C4-2B (cell line): ENCODE results near the gene TMEM167A.

Experiments
- H3K27ac ChIP-seq: fragments of 450-650 bp; 2 replicates; pipeline ENCODE4 v1.5.1; 2017
- CTCF ChIP-seq: fragments of 450-650 bp; conservative IDR thresholded peaks from 2 replicates; pipeline ENCODE4 v1.5.1; 2017; ENCODE audit warnings: mild to moderate bottlenecking
- ZFX ChIP-seq: fragments of 450-650 bp; IDR thresholded peaks from 2 replicates; pipeline ENCODE4 v1.6.1; 2017

Gene TMEM167A, protein sequence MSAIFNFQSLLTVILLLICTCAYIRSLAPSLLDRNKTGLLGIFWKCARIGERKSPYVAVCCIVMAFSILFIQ

DNA sequence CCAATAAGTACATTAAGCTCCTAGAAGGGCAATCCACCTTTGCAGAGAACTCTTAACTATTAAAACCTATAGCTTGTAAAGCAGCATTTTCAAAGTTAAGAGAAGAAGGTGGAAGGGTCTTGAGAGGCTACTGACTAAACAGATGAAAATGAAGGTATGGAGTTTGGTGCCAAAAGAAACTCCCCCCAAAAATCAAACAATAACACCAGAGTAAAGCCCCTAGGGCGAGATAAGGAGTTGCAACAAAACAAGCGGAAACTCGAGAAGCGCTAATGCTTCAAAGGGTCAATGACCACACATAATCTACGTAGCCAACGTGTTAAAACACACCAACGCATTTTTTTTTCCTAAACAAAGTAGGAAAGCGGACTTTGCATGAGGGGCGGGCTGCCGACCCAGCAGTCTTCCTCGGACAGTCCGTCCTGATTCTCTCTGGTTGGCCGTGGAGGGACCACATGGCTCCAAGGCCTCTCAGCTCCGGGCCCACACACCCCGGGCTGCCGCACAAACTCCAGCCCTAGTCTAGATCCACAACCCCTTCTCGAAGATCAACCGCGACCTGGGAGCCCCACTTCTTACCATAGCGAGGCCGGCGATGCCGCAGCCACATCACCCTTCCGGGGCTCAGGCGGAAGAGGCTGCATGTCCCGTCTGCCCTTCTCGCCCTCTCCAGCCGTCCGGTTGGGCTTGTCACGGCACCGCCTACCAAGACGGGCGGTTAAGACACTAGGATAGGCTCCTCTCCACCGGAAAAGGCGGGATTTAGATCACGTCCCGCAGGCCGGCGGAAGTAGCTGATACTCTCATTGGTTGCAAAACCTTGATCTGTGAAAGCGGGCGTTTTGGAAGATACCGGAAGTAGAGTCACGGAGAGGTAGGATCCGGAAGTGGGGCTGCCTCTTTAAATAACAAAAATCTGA is at the start of gene TMEM167A, which contains the start of gene XRCC4:
TMEM167A (minus strand) TSS at position 653 of the 920 bp plus-strand sequence; CDS start at position 582, 71 bp downstream.
XRCC4 (plus strand) TSS at position 806 of the 920 bp plus-strand sequence. CDS start 27,373 bp downstream, outside the sequence.
- peak within 1 kb of the TSS; percentile 88 for H3K27ac ChIP-seq
- TF ChIP-seq CTCF (no peak), ZFX (0 out of 2 replicates have a peak, but pooled peaks have one; percentile 6)

- no peak for TF ChIP-seq ZFX
- TF ChIP-seq CTCF, result no peak
- no peak overlapping the region for H3K27ac ChIP-seq
Observed at GRCh38 chr5:83126501-83126900, 49.3 kb upstream of the TMEM167A start.

- no peak for TF ChIP-seq CTCF
- TF ChIP-seq ZFX, result no peak
- no peak overlapping the region for H3K27ac ChIP-seq
Observed at GRCh38 chr5:83125560-83125959, 48.4 kb upstream of the TMEM167A start.

DNA sequence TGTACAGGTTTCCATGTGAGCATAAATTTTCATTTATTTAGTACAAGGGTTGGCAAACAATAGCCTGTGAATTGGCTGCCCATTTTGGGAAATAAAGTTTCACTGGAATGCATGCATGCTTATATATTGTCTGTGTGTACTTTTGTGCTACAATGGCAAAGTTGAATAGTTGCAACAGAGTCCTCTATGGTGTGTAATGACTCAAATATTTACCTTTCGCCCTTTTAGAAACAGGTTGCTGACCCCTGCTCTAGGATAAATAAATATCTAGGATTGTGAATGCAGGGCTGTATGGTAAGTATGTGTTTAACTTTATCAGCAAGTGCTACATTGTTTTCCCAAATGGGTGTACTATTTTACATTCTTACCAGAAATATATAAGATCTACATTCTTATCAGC is 47.4 kb upstream of the TMEM167A start:
- H3K27ac ChIP-seq, result no peak overlapping the region
- TF ChIP-seq CTCF (no peak), ZFX (no peak)

DNA sequence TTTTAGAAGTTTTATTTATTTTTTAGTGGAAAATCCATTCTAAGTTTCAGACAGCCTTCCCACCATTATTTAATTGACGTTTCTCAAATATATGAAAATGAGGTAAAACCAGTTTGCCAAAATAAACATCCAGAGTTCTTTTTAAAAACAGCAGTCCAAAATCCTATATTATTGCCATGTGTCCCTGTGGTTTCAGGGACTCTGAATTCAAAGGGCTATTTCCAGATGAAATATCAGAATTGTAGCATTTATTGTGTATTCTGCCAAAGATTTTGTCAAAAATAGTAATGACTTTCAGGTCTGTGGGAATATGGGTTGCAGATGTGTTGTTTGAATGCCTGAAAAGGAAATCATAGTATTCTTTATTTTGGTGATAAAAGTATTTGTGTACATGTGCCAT is 41.8 kb upstream of the TMEM167A start:
- TF ChIP-seq CTCF, result no peak
- no peak for TF ChIP-seq ZFX

GRCh38 chr5:83118471-83118870 is 41.3 kb upstream of the TMEM167A start:
- H3K27ac ChIP-seq, result no peak overlapping the region
- no peak for TF ChIP-seq CTCF
- no peak for TF ChIP-seq ZFX

More for the DNA sequence above, 41.8 kb upstream of the TMEM167A start:
- no peak overlapping the region for H3K27ac ChIP-seq

GRCh38 chr5:83115816-83116215 is 38.6 kb upstream of the TMEM167A start:
- TF ChIP-seq ZFX (no peak), CTCF (no peak)

More at GRCh38 chr5:83115816-83116215, 38.6 kb upstream of the TMEM167A start:
- no peak overlapping the region for H3K27ac ChIP-seq
